PC-9 (cell line): ENCODE data around the gene XXYLT1.

Experiments
- EZH2 ChIP-seq: fragments of 200-600 bp; sonication (generic); IDR thresholded peaks from 2 replicates; pipeline ENCODE4 v1.8.0; 2017; ENCODE audit warnings: antibody characterized with exemption, low read depth
- TF ChIP-seq, protein P1 (sequence below): fragments of 200-600 bp; sonication (generic); conservative IDR thresholded peaks from 2 replicates; pipeline ENCODE4 v1.6.1; 2017; ENCODE audit warnings: mixed run types, antibody characterized with exemption, mild to moderate bottlenecking, moderate library complexity

DNA sequence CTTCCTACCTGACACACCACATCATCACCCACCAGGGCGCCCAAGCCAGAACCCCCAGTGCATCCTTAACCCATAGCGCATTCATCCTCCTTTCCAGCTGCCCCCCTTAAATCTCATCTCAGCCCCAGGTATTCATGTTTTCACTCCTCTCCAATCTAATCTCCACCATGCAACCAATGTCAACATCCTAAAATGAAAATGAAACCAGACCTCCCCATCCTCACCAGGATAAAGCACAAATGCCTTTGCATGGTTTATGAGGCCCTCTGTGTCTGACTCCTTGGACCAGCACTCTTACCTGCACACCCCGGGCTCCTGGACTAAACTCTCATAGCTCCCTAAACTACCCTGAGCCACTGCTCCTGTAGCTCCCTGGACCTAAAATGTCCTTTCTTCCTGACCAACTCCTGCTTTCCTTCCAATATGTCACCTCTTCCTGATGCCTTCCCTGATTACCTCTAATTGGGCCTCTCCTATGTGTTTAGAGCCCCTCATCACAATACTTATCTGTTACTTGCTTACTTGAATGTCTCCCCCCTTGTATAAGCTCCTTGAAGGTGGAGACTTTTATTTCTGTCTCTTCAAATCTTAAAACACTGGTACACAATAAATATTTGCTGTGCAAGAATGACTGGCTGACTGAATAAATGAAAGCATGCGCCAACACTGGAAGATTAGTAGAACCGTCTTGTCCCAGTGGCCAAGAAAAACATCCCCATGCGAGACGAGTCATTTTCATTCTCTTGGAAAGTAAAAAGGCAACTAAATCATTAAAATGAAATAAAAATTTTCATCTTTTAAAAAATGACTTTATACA, 142.5 kb downstream of the XXYLT1 start:
- TF ChIP-seq, protein P1, sequence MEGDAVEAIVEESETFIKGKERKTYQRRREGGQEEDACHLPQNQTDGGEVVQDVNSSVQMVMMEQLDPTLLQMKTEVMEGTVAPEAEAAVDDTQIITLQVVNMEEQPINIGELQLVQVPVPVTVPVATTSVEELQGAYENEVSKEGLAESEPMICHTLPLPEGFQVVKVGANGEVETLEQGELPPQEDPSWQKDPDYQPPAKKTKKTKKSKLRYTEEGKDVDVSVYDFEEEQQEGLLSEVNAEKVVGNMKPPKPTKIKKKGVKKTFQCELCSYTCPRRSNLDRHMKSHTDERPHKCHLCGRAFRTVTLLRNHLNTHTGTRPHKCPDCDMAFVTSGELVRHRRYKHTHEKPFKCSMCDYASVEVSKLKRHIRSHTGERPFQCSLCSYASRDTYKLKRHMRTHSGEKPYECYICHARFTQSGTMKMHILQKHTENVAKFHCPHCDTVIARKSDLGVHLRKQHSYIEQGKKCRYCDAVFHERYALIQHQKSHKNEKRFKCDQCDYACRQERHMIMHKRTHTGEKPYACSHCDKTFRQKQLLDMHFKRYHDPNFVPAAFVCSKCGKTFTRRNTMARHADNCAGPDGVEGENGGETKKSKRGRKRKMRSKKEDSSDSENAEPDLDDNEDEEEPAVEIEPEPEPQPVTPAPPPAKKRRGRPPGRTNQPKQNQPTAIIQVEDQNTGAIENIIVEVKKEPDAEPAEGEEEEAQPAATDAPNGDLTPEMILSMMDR, result no peak
- no peak for TF ChIP-seq EZH2
